Mesendoderm (in vitro differentiated cells): ENCODE measurements around the gene ADGRF1.

Experiments
- DNase-seq: peaks from one replicate; pipeline ENCODE4 v3.0.0; 2013
- H2AK5ac ChIP-seq: 2 replicates; pipeline ENCODE4 v1.6.1; 2013; ENCODE audit warnings: low read length, inconsistent platforms
- H2BK120ac ChIP-seq: 2 replicates; pipeline ENCODE4 v1.6.1; 2013; ENCODE audit warnings: low read depth, mild to moderate bottlenecking, low read length, moderate library complexity, mixed read lengths
- H2BK15ac ChIP-seq: replicated peaks from 2 replicates; pipeline ENCODE4 v1.6.1; 2013; ENCODE audit warnings: low read depth, mild to moderate bottlenecking, moderate library complexity
- H2BK5ac ChIP-seq: 2 replicates; pipeline ENCODE4 v1.6.1; 2013; ENCODE audit warnings: low read length, inconsistent platforms
- H3K18ac ChIP-seq: 2 replicates; pipeline ENCODE4 v1.6.1; 2013; ENCODE audit warnings: mild to moderate bottlenecking, low read length, mixed read lengths
- H3K23ac ChIP-seq: one replicate; pipeline ENCODE4 v1.6.1; 2013; ENCODE audit warnings: low read length
- H3K27ac ChIP-seq: 2 replicates; pipeline ENCODE4 v1.5.1; 2013; ENCODE audit warnings: low read depth, mild to moderate bottlenecking, inconsistent platforms, low read length, moderate library complexity
- H3K27me3 ChIP-seq: 2 replicates; pipeline ENCODE4 v1.6.1; 2013; ENCODE audit warnings: low read length, control low read depth, mild to moderate bottlenecking, inconsistent platforms; ENCODE audit not compliant: insufficient read depth, poor library complexity
- H3K36me3 ChIP-seq: 2 replicates; pipeline ENCODE4 v1.6.1; 2013; ENCODE audit warnings: low read length, inconsistent platforms; ENCODE audit not compliant: control insufficient read depth, insufficient read depth
- H3K4ac ChIP-seq: one replicate; pipeline ENCODE4 v1.6.1; 2013; ENCODE audit warnings: low read depth, mild to moderate bottlenecking, low read length, moderate library complexity
- H3K4me1 ChIP-seq: 2 replicates; pipeline ENCODE4 v1.6.1; 2013; ENCODE audit warnings: low read depth, low read length, inconsistent platforms; ENCODE audit not compliant: control insufficient read depth
- H3K4me2 ChIP-seq: 2 replicates; pipeline ENCODE4 v1.6.1; 2013; ENCODE audit warnings: low read length
- H3K4me3 ChIP-seq: 2 replicates; pipeline ENCODE4 v1.5.1; 2013; ENCODE audit warnings: mild to moderate bottlenecking, low read length
- H3K56ac ChIP-seq: one replicate; pipeline ENCODE4 v1.6.1; 2013; ENCODE audit warnings: low read length
- H3K79me1 ChIP-seq: 2 replicates; pipeline ENCODE4 v1.6.1; 2013; ENCODE audit warnings: low read length, inconsistent platforms
- H3K79me2 ChIP-seq: 2 replicates; pipeline ENCODE4 v1.6.1; 2013; ENCODE audit warnings: mild to moderate bottlenecking, low read length; ENCODE audit not compliant: control insufficient read depth, insufficient read depth
- H3K9ac ChIP-seq: 2 replicates; pipeline ENCODE4 v1.6.1; 2013; ENCODE audit warnings: low read length, inconsistent platforms
- H4K5ac ChIP-seq: one replicate; pipeline ENCODE4 v1.6.1; 2013; ENCODE audit warnings: low read length
- H4K8ac ChIP-seq: one replicate; pipeline ENCODE4 v1.6.1; 2013; ENCODE audit warnings: low read depth, mild to moderate bottlenecking, control low read depth, low read length, moderate library complexity
- WGBS: extraction: QIAGEN DNeasy Blood & Tissue Kit; methylation state at CpG from one replicate; pipeline ENCODE4 v1.1.7; 2013; ENCODE audit warnings: low lambda C conversion rate, missing lambda C conversion rate; ENCODE audit not compliant: insufficient coverage; ENCODE audit errors: extremely low coverage; 5-methylcytosine and 5-hydroxymethylcytosine counted together

Gene ADGRF1

DNA sequence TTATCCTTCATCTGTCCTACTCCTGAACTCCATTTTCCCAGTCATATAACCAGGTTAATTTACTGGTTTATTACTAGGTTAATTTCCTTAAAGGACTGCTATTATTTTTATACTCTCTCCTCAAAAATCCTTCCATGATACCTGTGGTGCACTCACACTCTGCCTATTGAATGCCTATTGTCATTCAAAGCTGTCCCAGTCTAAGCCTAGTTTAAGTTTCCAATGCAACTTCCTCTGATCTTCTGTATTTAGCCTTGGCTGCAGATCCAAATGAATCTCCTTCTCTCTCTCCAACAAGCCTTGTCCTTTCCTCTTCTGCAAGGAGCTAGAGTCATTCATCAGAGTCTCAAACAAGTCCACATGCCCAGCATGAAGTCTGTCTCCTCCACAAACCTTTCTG is 79.1 kb downstream of the ADGRF1 start:
- peaks cover 3% of the 10 kb centered on the region for H3K4me1 ChIP-seq
- no peaks in the 10 kb centered on the region for H3K79me1 ChIP-seq
- no peak overlapping the region for H3K9ac ChIP-seq
- no peak overlapping the region for H3K4me2 ChIP-seq
- no peak overlapping the region for H2BK5ac ChIP-seq
- H3K23ac ChIP-seq: no peak overlapping the region
- H2BK15ac ChIP-seq: no peak overlapping the region
- DNase-seq: no peak
- H3K4me3 ChIP-seq: no peak overlapping the region
- H3K56ac ChIP-seq: no peak overlapping the region
- H2BK120ac ChIP-seq: no peak overlapping the region
- H3K27ac ChIP-seq: no peak overlapping the region
- no peak overlapping the region for H4K8ac ChIP-seq
- no peak overlapping the region for H3K4ac ChIP-seq
- H4K5ac ChIP-seq: no peak overlapping the region
- H3K27me3 ChIP-seq: no peaks in the 10 kb centered on the region
- no peaks in the 10 kb centered on the region for H3K36me3 ChIP-seq
- no peak overlapping the region for H2AK5ac ChIP-seq
- H3K79me2 ChIP-seq: no peaks in the 10 kb centered on the region
- H3K18ac ChIP-seq: no peak overlapping the region

DNA sequence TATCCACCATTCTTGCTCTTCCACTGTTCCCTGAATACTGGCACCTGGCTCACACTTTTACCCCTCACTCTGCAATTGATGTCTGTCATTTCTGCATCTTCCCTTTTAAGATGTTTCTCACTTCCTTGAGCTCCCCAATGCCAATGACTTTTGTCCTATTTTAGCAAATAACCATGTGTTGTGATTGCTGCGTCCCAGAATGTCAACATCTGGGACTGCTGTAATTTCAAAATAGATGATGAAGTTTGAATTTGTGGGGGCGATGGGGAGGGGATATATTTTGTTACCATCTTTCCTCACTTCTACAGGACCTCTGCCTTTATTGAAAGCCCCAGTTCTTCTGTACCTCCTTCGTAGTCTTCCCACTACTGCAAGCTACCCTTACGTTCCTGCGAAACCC is 80.4 kb downstream of the ADGRF1 start:
- no peak overlapping the region for H3K23ac ChIP-seq
- H3K27ac ChIP-seq: no peak overlapping the region
- H3K4me2 ChIP-seq: no peak overlapping the region
- no peaks in the 10 kb centered on the region for H3K36me3 ChIP-seq
- H3K79me1 ChIP-seq: no peaks in the 10 kb centered on the region
- no peak overlapping the region for H3K56ac ChIP-seq
- H3K27me3 ChIP-seq: no peaks in the 10 kb centered on the region
- H3K4me1 ChIP-seq: peaks cover 3% of the 10 kb centered on the region
- no peak for DNase-seq
- no peaks in the 10 kb centered on the region for H3K79me2 ChIP-seq
- H4K5ac ChIP-seq: no peak overlapping the region
- no peak overlapping the region for H3K4me3 ChIP-seq
- H3K4ac ChIP-seq: no peak overlapping the region
- H3K9ac ChIP-seq: no peak overlapping the region
- H4K8ac ChIP-seq: no peak overlapping the region
- no CpG with 5 or more reads among the region's 5 CpGs for WGBS
- H2AK5ac ChIP-seq: no peak overlapping the region
- H2BK120ac ChIP-seq: no peak overlapping the region
- H2BK5ac ChIP-seq: no peak overlapping the region
- no peak overlapping the region for H3K18ac ChIP-seq
- no peak overlapping the region for H2BK15ac ChIP-seq

DNA sequence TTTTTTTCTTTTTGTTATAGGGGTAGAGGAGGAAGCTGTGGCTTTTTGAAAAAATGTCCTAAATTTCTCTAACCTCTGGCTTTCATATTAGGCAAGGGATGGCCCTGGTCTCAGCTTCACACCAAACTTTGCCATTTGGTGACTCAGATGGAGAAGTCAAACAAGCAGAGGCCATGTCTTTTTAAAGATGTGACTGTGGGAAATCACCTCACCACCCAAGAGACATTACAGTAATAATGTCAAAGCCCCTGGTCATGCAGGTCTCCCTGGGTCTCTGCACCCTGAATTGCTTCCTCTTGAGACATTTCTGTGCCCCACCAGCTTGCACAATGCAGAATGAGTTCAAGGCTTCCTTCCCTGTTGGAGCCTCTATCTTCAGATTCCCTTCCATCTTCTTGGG is 80.9 kb downstream of the ADGRF1 start:
- H3K9ac ChIP-seq: no peak overlapping the region
- H3K27ac ChIP-seq: no peak overlapping the region
- peaks cover 3% of the 10 kb centered on the region for H3K4me1 ChIP-seq
- H3K27me3 ChIP-seq: no peaks in the 10 kb centered on the region
- no peak overlapping the region for H4K5ac ChIP-seq
- no peak overlapping the region for H2BK15ac ChIP-seq
- no peak overlapping the region for H4K8ac ChIP-seq
- H3K4ac ChIP-seq: no peak overlapping the region
- DNase-seq: no peak
- no peaks in the 10 kb centered on the region for H3K79me1 ChIP-seq
- H3K79me2 ChIP-seq: no peaks in the 10 kb centered on the region
- H2BK5ac ChIP-seq: no peak overlapping the region
- H3K18ac ChIP-seq: no peak overlapping the region
- H3K23ac ChIP-seq: no peak overlapping the region
- H3K4me2 ChIP-seq: no peak overlapping the region
- H3K36me3 ChIP-seq: no peaks in the 10 kb centered on the region
- H2BK120ac ChIP-seq: no peak overlapping the region
- no peak overlapping the region for H2AK5ac ChIP-seq
- no peak overlapping the region for H3K4me3 ChIP-seq
- no peak overlapping the region for H3K56ac ChIP-seq

DNA sequence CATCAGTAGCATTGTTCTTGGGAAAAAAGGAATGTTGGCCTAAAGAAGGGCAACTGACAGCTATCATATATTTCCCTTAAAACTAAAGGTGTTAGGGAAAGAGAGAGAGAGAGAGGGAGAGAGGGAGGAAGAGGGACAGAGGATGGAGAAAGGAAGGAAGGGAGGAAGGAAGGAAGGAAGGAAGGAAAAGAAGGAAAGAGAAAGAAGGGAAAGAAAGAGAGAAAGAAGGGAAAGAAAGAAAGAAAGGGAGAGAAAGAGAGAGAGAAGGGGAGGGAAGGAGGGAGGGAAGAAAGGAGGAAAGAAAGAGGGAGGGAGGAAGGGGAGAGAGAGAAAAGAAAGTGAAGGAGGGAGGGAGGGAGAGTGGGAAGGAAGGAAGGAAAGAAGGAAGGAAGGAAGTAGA is 82.7 kb downstream of the ADGRF1 start:
- Histone ChIP-seq H3K79me1 (no peaks in the 10 kb centered on the region), H3K79me2 (no peaks in the 10 kb centered on the region), H3K27ac (no peak overlapping the region), H3K36me3 (no peaks in the 10 kb centered on the region), H3K23ac (no peak overlapping the region), H2AK5ac (no peak overlapping the region), H3K18ac (no peak overlapping the region), H2BK120ac (no peak overlapping the region), H3K4me1 (peaks cover 7% of the 10 kb centered on the region), H3K9ac (no peak overlapping the region), H2BK15ac (no peak overlapping the region), H3K4me2 (no peak overlapping the region), H4K8ac (no peak overlapping the region), H3K27me3 (no peaks in the 10 kb centered on the region), H3K4me3 (no peak overlapping the region), H4K5ac (no peak overlapping the region), H3K56ac (no peak overlapping the region), H3K4ac (no peak overlapping the region), H2BK5ac (no peak overlapping the region)
- DNase-seq: no peak

DNA sequence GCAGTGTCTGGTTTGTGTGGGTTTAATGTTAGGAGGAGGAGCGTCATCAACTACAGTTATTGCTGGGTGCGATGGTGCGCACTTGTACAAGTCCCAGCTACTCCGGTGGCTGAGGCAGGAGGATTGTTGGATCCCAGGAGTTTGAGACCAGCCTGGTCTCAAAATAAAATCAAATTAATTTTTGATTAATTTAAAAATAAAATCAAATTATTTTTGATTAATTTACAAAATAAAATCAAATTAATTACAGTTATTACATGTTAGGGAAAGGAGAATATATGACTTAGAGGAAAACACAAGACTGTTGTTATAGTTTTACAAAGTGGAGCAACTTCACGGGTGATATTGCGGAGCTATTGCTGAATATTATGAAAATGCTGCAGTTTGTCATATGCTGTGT is 85.7 kb downstream of the ADGRF1 start:
- WGBS: no CpG with 5 or more reads among the region's 6 CpGs
- H3K23ac ChIP-seq: no peak overlapping the region
- DNase-seq: no peak
- H2BK120ac ChIP-seq: no peak overlapping the region
- no peak overlapping the region for H3K4me3 ChIP-seq
- no peak overlapping the region for H2AK5ac ChIP-seq
- no peak overlapping the region for H2BK15ac ChIP-seq
- no peak overlapping the region for H3K9ac ChIP-seq
- H4K8ac ChIP-seq: no peak overlapping the region
- H4K5ac ChIP-seq: no peak overlapping the region
- H3K4me1 ChIP-seq: peaks cover 4% of the 10 kb centered on the region
- no peaks in the 10 kb centered on the region for H3K79me2 ChIP-seq
- no peaks in the 10 kb centered on the region for H3K36me3 ChIP-seq
- H3K79me1 ChIP-seq: no peaks in the 10 kb centered on the region
- no peak overlapping the region for H3K18ac ChIP-seq
- H3K4ac ChIP-seq: no peak overlapping the region
- H3K27me3 ChIP-seq: no peaks in the 10 kb centered on the region
- H3K56ac ChIP-seq: no peak overlapping the region
- H3K27ac ChIP-seq: no peak overlapping the region
- H3K4me2 ChIP-seq: no peak overlapping the region
- H2BK5ac ChIP-seq: no peak overlapping the region

DNA sequence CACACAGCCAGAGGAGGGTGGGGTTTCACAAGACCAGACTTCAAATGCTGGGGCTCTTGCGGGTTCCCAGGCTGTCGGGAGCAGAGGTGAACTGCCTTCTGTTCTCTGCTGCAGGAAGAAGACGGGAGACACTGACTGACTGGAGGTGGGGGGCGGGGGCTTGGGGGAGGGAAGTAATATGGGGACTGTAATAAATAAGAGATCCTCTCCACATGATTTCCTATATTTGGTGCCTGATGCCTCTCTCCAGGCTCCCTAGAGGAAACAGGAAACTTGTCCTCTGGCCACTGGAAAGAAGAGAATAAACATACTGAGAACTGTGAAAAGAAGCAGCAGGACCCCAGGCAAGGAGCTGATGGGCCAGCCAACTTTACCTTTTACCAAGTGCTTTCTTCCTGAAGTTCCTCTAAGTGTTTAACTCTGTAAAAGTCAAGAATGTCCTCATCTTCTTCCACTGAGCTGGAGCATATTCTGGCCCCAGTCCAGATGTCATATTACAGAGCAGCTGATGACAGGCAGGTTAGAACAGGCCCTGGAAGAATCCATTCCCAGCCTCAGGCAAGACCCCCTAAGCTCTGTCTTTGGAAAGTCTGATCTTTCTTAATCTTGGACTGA is 87.2 kb downstream of the ADGRF1 start:
- H2AK5ac ChIP-seq: no peak overlapping the region
- WGBS: no CpG with 5 or more reads among the region's 4 CpGs
- no peak overlapping the region for H3K4me2 ChIP-seq
- no peaks in the 10 kb centered on the region for H3K79me1 ChIP-seq
- no peak overlapping the region for H3K4ac ChIP-seq
- no peak overlapping the region for H2BK15ac ChIP-seq
- no peak overlapping the region for H3K18ac ChIP-seq
- H3K23ac ChIP-seq: no peak overlapping the region
- no peak overlapping the region for H2BK5ac ChIP-seq
- no peak overlapping the region for H3K56ac ChIP-seq
- no peak overlapping the region for H2BK120ac ChIP-seq
- no peak overlapping the region for H3K9ac ChIP-seq
- no peak overlapping the region for H4K5ac ChIP-seq
- H4K8ac ChIP-seq: no peak overlapping the region
- no peaks in the 10 kb centered on the region for H3K27me3 ChIP-seq
- no peaks in the 10 kb centered on the region for H3K79me2 ChIP-seq
- no peak for DNase-seq
- peak overlapping the region; percentile 33 for H3K27ac ChIP-seq
- no peaks in the 10 kb centered on the region for H3K36me3 ChIP-seq
- no peak overlapping the region for H3K4me3 ChIP-seq
- peaks cover 4% of the 10 kb centered on the region for H3K4me1 ChIP-seq
